NCI-H1436 treated with DMSO at 0.1 percent for 48 hours (cell line): ENCODE results near the gene SLK.

Experiments
- DNase-seq: peaks from one replicate; lab custom pipeline; 2025; lab: John Stamatoyannopoulos, UW

Gene SLK

GRCh38 chr10:103966671-103967447, at the start of gene SLK:
SLK (plus strand) TSS chr10:103967140; CDS start chr10:103967746, 606 bp downstream.
- no peak for DNase-seq

- no peak for DNase-seq
Observed at GRCh38 chr10:103917302-103918052, 49.5 kb upstream of the SLK start.

- peak; percentile 92 for DNase-seq
Observed at GRCh38 chr10:103918053-103918846, 48.7 kb upstream of the SLK start, which contains the start of gene STN1. STN1 (minus strand) TSS chr10:103918184; CDS start chr10:103917594, 590 bp downstream.

GRCh38 chr10:103919648-103920025, 47.3 kb upstream of the SLK start:
- no peak for DNase-seq

- no peak for DNase-seq
Observed at GRCh38 chr10:103921248-103921647, 45.7 kb upstream of the SLK start.

- peak; percentile 59 for DNase-seq
Observed at GRCh38 chr10:103921750-103922195, 45.2 kb upstream of the SLK start.

GRCh38 chr10:103922659-103923058, 44.3 kb upstream of the SLK start:
- no peak for DNase-seq

- no peak for DNase-seq
Observed at GRCh38 chr10:103923502-103923901, 43.4 kb upstream of the SLK start.

- DNase-seq = no peak
Observed at GRCh38 chr10:103925591-103925990, 41.3 kb upstream of the SLK start.

GRCh38 chr10:103926722-103927319, 40.1 kb upstream of the SLK start:
- DNase-seq = no peak

- no peak for DNase-seq
Observed at GRCh38 chr10:103928784-103929183, 38.2 kb upstream of the SLK start.

- peak; percentile 14 for DNase-seq
Observed at GRCh38 chr10:103929381-103929921, 37.5 kb upstream of the SLK start.

GRCh38 chr10:103930449-103930848, 36.5 kb upstream of the SLK start:
- DNase-seq = no peak

- no peak for DNase-seq
Observed at GRCh38 chr10:103930881-103931280, 36.1 kb upstream of the SLK start.

GRCh38 chr10:103931603-103932002, 35.3 kb upstream of the SLK start:
- DNase-seq = no peak

GRCh38 chr10:103932271-103932670, 34.7 kb upstream of the SLK start:
- DNase-seq = no peak

- peak; percentile 42 for DNase-seq
Observed at GRCh38 chr10:103932971-103933370, 34.0 kb upstream of the SLK start.

- no peak for DNase-seq
Observed at GRCh38 chr10:103933557-103934121, 33.3 kb upstream of the SLK start.

- DNase-seq = no peak
Observed at GRCh38 chr10:103934308-103934707, 32.6 kb upstream of the SLK start.

GRCh38 chr10:103936022-103936421, 30.9 kb upstream of the SLK start:
- DNase-seq = no peak

GRCh38 chr10:103939522-103939921, 27.4 kb upstream of the SLK start:
- no peak for DNase-seq
